ENCODE data around the gene FAM163B. TPM values are rescaled to one million over a fixed set of nuclear protein-coding genes. Genes with fewer than 3 reads are reported as not detected.

FAM163B gene
- total RNA-seq, 1 experiment from 2014 or later, result not detected

GRCh38 chr9:133615186-133615585 is 6.0 kb upstream of the FAM163B start:
- Histone ChIP-seq H3K4me3 (ENCODE audit: low read depth, low read length) (no peak overlapping the region), H3K36me3 (ENCODE audit: control insufficient read depth, insufficient read depth, low read length) (no peaks in the 10 kb centered on the region), H3K27me3 (replicated peaks; ENCODE audit: control insufficient read depth, insufficient read depth, low read length) (no peaks in the 10 kb centered on the region; the same call in 1 of the 2 replicates), H3K9me3 (no peaks in the 10 kb centered on the region), H3K4me1 (no peaks in the 10 kb centered on the region)
- H3K4me3 Mint-ChIP-seq (ENCODE audit: unreplicated experiment), result no peak overlapping the region
- intact Hi-C loops (cut with micrococcal nuclease; ENCODE audit: unreplicated experiment), result no loop called here
- no peaks in the 10 kb centered on the region for H3K9me3 Mint-ChIP-seq (ENCODE audit: unreplicated experiment)
- no peaks in the 10 kb centered on the region for H3K4me1 Mint-ChIP-seq (ENCODE audit: low read depth, unreplicated experiment)
- peaks cover 20% of the 10 kb centered on the region for H3K27me3 Mint-ChIP-seq (ENCODE audit: insufficient read depth, unreplicated experiment)
- ChIA-PET CTCF (no interaction called here), POLR2A (no interaction called here)
- H3K36me3 Mint-ChIP-seq (ENCODE audit: insufficient read depth, unreplicated experiment), result no peaks in the 10 kb centered on the region
- BruUV-seq (replicated peaks), result no TSS peak
- TF ChIP-seq, protein P1, sequence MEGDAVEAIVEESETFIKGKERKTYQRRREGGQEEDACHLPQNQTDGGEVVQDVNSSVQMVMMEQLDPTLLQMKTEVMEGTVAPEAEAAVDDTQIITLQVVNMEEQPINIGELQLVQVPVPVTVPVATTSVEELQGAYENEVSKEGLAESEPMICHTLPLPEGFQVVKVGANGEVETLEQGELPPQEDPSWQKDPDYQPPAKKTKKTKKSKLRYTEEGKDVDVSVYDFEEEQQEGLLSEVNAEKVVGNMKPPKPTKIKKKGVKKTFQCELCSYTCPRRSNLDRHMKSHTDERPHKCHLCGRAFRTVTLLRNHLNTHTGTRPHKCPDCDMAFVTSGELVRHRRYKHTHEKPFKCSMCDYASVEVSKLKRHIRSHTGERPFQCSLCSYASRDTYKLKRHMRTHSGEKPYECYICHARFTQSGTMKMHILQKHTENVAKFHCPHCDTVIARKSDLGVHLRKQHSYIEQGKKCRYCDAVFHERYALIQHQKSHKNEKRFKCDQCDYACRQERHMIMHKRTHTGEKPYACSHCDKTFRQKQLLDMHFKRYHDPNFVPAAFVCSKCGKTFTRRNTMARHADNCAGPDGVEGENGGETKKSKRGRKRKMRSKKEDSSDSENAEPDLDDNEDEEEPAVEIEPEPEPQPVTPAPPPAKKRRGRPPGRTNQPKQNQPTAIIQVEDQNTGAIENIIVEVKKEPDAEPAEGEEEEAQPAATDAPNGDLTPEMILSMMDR (IDR thresholded peaks at IDR 0.05; ENCODE audit: insufficient read depth in 1 of 2, low read depth in 1 of 2, low read length in 1 of 2, severe bottlenecking in 1 of 2, unreplicated experiment in 1 of 2), result no peak
- DNase-seq, result no peak
- H3K27ac Mint-ChIP-seq (ENCODE audit: unreplicated experiment), result no peak overlapping the region

DNA sequence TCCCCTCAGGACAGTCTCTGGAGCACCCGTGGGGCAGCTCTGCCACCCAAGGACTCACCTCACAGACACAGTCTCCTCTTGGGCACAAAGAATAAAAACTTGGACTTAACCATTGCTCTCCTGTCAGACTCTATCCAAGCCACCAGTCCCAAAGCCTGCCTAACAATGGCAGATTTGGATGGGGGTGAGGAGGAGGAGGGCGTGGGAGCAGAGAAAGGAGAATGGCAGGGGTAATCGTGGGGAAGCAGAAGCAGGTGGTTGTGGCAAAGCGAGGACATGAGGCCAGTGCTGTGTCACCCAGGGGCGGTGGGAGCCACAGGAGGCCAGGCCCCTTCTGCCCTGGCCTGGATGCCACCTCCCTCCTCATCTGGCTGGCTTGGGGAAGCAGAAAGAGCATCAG is 5.5 kb upstream of the FAM163B start:
- H3K36me3 ChIP-seq (ENCODE audit: control insufficient read depth, insufficient read depth, low read length), result no peaks in the 10 kb centered on the region
- intact Hi-C loops (cut with micrococcal nuclease; ENCODE audit: unreplicated experiment), result no loop called here
- no peak overlapping the region for H3K4me3 ChIP-seq (ENCODE audit: low read depth, low read length)
- Mint-ChIP-seq H3K9me3 (ENCODE audit: unreplicated experiment) (no peaks in the 10 kb centered on the region), H3K36me3 (ENCODE audit: insufficient read depth, unreplicated experiment) (no peaks in the 10 kb centered on the region), H3K27me3 (ENCODE audit: insufficient read depth, unreplicated experiment) (peaks cover 21% of the 10 kb centered on the region), H3K4me3 (ENCODE audit: unreplicated experiment) (no peak overlapping the region), H3K4me1 (ENCODE audit: low read depth, unreplicated experiment) (no peaks in the 10 kb centered on the region), H3K27ac (ENCODE audit: unreplicated experiment) (no peak overlapping the region)
- no peaks in the 10 kb centered on the region for H3K4me1 ChIP-seq
- no peak for DNase-seq
- H3K9me3 ChIP-seq, result no peaks in the 10 kb centered on the region
- BruUV-seq (replicated peaks), result no TSS peak
- CTCF ChIA-PET, result no interaction called here
- POLR2A ChIA-PET, result no interaction called here
- TF ChIP-seq, protein P1 (IDR thresholded peaks at IDR 0.05; ENCODE audit: insufficient read depth in 1 of 2, low read depth in 1 of 2, low read length in 1 of 2, severe bottlenecking in 1 of 2, unreplicated experiment in 1 of 2), result no peak
- no peaks in the 10 kb centered on the region; the same call in 1 of the 2 replicates for H3K27me3 ChIP-seq (replicated peaks; ENCODE audit: control insufficient read depth, insufficient read depth, low read length)

GRCh38 chr9:133614056-133614455 is 4.9 kb upstream of the FAM163B start:
- POLR2A ChIA-PET, result no interaction called here
- no peaks in the 10 kb centered on the region; the same call in 1 of the 2 replicates for H3K27me3 ChIP-seq (replicated peaks; ENCODE audit: control insufficient read depth, insufficient read depth, low read length)
- no peaks in the 10 kb centered on the region for H3K36me3 ChIP-seq (ENCODE audit: control insufficient read depth, insufficient read depth, low read length)
- no peaks in the 10 kb centered on the region for H3K9me3 ChIP-seq
- no peak overlapping the region for H3K27ac Mint-ChIP-seq (ENCODE audit: unreplicated experiment)
- no peak for DNase-seq
- H3K4me3 Mint-ChIP-seq (ENCODE audit: unreplicated experiment), result no peak overlapping the region
- H3K4me1 ChIP-seq, result no peaks in the 10 kb centered on the region
- TF ChIP-seq, protein P1 (IDR thresholded peaks at IDR 0.05; ENCODE audit: insufficient read depth in 1 of 2, low read depth in 1 of 2, low read length in 1 of 2, severe bottlenecking in 1 of 2, unreplicated experiment in 1 of 2), result no peak
- no peaks in the 10 kb centered on the region for H3K9me3 Mint-ChIP-seq (ENCODE audit: unreplicated experiment)
- CTCF ChIA-PET, result no interaction called here
- intact Hi-C loops (cut with micrococcal nuclease; ENCODE audit: unreplicated experiment), result no loop called here
- no peaks in the 10 kb centered on the region for H3K36me3 Mint-ChIP-seq (ENCODE audit: insufficient read depth, unreplicated experiment)
- no TSS peak for BruUV-seq (replicated peaks)
- no peak overlapping the region for H3K4me3 ChIP-seq (ENCODE audit: low read depth, low read length)
- H3K27me3 Mint-ChIP-seq (ENCODE audit: insufficient read depth, unreplicated experiment), result peaks cover 21% of the 10 kb centered on the region
- no peaks in the 10 kb centered on the region for H3K4me1 Mint-ChIP-seq (ENCODE audit: low read depth, unreplicated experiment)
